Stimulated activated naive CD4-positive, alpha-beta T cell (primary cell): ENCODE measurements around the gene MXRA5.
"Not testable (repeated sequence)": the region's sequence is repeated elsewhere in the genome, so short reads cannot be mapped to it uniquely, and the experiment has no call there.

ENCODE experiments used
- DNase-seq, 6 experiments: peaks; one replicate each; lab custom pipeline; 2025; lab: John Stamatoyannopoulos, UW

MXRA5 gene

DNA sequence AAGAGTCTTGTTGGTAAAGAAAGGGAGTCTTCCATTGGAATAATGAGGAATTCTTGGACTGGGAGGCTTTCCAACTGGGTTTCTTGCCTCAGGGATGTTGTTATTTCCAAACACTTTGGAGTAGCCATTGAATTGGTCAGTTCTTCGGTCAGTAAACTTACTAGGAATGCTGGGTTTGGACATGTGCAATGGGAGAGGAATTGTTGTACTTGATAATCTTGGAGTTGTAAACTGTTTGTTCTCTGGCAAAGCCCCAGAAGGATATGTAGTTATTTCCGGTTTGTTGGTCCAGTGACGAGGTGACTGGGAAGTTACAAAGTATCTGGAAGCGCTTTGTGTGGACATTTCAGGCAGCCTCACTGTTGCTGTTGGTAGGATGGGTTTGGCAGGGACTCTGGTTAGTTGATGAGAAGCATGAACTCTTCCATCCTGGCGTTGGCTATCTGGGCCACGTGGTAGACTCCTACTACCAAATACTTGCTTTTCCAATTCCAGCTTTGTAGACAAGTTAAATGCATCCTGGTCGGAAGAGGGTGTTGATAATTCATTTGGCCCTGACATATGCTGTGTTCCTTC lies 25.9 kb downstream of the MXRA5 start:
- no peak for DNase-seq

DNA sequence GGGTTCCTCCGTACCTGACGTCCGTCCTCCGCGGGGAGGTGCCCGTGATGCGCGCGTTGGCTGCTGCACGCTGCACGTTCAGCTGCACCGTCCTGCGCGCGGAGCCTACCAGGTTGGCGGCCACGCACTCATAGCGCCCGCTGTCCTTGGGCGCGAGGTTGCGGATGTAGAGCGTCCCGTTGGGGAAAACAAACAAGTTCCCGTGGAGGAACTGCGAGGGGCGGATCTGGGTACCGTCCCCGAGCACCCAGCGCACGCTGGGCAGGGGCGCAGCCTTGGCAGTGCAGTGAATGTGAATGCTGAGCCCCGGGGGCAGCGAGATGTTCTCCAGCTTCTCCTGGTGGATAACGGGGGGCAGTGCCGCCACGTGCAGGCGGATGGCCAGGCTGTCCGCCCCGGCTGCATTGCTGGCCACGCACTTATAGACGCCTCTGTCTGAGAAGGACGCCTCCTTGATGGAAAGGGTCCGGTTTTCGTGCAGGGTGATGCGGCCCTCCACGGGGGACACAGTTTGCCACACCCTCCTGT lies 29.2 kb downstream of the MXRA5 start:
- DNase-seq, result no peak

DNA sequence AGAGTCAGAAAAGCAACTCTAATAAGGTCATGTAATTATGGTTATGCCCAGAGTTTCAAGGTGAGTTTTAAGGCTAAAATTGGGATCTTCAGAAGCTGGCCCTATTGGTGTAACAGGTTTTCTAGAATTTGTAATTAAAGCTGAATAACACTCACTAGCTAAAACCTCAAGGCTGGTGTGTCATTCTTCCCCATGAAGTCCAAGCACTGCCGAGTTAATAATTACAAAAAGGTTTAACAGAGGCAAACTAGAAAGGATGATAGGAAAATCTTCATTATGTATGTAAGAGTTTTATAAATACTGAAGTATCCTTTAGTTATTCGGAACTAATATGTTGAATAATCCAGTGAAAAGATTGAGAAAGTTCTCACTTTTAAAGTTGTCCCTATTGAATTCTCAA lies 34.3 kb downstream of the MXRA5 start:
- DNase-seq, result no peak

DNA sequence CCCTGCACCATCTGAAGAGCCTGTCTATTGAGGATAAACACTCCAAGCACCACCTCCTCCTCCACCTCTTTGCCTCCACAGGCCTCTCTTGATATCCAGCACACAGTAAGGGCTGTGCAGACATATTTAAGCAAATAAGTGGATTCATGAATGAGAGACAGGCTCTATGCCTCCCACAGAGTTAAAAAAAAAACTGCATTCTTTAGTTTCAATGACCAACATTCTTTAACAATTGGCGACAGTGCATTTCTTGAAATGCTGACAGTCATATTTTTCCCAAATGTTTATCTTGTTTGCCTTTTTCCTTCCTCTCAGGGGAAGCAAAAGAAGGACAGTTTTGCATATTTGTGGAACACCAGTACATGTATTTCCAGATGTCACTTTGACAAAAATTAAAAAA lies 38.6 kb downstream of the MXRA5 start:
- no peak for DNase-seq

DNA sequence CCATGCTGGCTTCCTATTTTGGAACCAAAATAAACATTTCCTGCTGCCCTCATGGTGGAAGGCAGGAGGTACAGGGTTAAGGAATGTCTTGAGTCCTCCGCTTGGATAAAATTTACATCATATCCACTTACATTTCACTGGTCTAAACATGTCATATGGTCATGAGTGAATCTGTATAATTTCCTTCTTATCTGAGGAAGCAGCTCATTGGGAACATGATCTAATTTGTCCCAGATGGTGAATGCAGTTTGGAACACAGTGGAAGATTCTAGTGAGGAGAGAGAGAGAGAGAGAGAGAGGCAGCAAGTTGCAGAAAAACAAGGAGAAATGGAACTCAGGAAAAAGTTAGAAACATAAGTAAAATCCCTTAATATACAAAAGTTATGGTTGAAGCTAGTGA lies 46.8 kb downstream of the MXRA5 start:
- DNase-seq, result no peak

DNA sequence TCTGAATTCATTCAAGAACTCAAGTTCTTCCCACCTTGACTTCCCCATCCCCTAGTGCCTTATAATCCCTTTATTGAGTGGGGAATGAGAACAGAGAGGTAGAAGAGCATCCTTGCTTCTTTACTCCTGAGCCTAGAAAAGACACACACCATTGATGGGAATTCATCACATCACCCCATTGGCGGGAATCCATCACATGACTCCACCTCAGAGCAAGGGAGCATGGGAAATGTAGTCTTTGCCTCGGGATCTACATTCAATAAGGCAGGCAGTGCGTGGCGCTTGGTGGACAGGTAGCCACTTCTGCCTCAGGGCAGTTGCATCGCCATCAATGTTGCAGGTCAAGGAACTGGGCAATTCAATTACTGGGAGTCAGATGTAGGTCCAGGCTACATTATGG lies 50.7 kb downstream of the MXRA5 start:
- no peak for DNase-seq

DNA sequence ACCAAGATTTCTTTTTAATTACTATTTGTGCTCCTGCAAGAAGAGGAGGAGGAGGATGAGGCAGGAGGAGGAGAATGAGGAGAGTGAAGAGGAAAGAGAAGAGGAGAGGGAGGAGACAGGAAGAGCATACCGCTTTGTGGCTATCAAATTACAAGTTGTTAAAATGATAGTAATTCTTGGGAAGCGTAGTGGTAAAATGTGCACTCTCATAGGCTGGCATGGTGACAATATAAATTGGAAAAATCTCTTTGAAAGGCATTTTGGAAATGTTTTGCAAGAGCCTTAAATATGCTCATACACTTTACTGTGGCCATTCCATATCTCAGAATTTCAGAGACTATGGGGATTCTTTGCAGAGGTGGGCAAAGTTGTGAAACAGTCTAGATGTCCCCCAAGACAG lies 53.2 kb downstream of the MXRA5 start:
- DNase-seq, result no peak

DNA sequence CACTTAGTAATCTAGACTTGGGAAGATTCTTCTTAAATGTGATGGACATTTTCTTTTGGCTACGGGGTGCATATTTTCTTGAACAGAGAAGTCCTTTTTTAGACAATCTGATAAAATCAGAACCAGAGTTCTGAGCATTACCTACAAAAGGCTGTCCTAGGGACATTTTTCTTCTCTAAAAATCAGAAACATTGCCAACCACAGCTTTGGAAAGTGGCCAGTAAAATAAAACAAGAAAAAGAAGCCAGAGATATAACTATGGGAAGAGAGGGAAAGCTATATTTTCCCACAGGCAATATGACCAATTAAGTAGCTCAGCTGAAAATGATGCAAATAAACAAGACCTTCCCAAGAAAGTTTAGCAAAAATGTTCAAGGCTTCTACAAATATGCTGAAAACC lies 55.9 kb downstream of the MXRA5 start:
- DNase-seq, result no peak

DNA sequence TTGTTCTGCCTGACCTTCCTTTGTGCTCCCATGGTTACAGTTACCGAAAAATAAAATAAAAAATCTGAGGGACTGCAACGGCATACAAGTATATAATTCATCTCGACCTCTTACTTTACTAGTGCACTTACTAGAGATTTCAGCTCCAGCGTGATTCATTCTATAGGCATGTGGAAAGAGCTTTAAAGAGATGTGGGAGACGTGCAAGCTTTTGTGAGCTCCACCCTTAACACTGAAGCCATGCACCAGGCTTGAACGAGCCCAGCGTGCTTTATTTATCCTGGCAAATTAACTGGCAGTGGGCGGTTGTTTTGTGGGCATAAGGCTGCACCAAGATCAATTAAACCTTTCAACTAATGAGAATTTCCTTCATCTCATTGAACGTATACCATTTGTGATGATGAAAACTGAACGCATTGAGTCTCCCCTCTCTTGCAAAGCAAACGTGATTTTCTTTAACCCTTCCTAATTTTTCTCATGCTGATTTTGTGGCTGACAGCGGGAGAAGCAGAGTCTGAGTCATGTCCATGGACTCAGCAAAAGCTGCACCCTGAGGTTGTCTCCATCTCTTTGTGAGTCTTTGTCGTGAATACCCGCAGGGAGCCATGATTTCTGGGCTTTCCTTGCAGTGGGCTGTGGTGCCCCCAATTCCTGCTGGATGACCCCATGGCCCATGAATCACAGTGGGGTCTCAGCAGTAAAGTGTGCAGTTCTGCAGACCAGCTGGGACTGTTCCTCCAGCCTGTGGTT lies 60.1 kb downstream of the MXRA5 start:
- no peak for DNase-seq

DNA sequence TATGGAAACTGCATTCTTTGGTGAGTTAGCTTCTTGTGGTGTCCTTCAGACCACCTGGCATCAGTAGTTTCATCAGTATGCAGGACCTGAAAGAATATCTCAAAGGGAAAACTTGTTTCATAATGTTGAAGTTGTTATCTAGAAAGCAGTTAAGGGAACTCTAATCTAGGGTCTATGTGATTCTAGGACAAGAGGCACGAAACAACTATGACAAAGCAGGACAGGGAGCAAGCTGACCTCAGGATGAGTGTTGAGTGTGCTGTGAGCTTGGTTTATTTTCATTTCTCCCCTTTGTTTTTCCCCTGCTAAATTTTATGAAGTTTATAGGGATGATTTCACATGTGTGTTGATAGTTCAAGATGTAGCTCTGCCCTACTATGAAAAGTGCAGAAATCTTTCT lies 65.7 kb downstream of the MXRA5 start:
- DNase-seq, result no peak

DNA sequence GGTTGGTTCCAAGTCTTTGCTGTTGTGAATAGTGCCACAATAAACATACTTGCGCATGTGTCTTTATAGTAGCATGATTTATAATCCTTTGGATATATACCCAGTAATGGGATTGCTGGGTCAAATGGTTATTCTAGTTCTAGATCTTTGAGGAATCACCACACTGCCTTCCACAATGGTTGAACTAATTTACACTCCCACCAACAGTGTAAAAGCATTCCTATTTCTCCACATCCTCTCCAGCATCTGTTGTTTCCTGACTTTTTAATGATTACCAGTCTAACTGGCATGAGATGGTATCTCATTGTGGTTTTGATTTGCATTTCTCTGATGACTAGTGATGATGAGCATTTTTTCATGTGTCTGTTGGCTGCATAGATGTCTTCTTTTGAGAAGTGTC lies 72.8 kb downstream of the MXRA5 start:
- DNase-seq, result not testable (repeated sequence)

DNA sequence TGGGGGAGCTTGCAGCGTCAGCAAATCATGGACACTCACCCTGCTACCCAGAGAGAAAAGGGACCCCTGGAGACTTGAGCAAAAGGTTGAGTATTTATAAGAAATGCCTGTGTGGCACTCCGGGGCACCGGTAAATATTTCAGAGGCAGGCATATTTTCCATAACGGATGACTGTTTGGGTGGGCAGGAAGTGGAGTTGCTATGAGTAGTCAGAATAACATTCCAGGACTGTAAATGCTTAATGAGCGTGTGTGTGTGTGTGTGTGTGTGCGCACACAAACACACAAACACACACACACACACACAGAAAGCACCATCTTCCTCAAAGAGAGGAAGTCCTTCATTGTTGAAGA lies 74.6 kb downstream of the MXRA5 start:
- no peak for DNase-seq

DNA sequence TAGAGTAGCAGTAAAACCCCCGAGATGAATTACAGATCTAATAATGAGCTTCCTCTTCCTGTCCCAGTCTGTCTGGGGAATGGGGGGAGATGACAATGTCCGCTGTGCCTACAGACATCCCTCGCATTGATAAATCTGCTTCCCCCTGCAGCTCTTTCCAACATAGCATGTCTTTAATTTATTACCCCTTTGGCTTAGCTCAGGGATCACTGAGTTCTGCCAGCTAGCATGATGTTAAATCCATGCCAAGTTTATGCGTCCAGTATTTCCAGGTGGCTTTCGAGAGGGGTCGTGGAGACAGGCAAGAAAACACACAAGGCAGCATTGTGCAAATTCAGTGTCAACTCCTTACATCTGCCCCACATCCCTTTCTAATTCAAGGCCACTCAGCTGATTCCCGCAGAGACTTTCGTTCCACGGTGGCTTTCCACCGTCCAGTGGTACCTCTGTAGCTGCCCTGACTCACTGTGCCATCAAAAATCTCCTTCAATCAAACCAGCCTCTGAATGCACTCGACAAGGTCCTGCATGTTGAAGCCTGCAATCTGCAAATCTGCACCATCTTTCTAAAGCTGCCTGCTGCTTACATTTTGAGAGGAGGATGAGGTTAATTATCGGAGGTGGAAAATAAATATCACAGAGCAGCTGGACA lies 75.1 kb downstream of the MXRA5 start:
- DNase-seq, result no peak

DNA sequence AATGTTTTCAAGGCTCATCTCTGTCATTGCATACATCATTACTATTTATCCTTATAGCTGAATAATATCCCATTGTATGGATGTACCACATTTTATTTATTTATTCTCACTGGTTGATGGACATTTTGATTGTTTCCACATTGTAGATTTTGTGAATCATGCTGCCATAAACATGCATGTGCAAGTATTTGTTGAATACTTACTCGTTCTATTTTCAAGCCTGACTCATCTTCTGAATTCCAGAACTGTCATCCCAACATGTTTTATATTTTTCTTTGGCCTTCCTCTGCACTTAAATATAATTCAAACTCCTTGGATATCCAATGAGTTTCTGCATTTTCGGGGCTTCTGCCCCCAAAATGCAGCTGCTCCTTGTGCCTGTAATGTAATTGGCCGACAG lies 77.6 kb downstream of the MXRA5 start:
- no peak for DNase-seq

DNA sequence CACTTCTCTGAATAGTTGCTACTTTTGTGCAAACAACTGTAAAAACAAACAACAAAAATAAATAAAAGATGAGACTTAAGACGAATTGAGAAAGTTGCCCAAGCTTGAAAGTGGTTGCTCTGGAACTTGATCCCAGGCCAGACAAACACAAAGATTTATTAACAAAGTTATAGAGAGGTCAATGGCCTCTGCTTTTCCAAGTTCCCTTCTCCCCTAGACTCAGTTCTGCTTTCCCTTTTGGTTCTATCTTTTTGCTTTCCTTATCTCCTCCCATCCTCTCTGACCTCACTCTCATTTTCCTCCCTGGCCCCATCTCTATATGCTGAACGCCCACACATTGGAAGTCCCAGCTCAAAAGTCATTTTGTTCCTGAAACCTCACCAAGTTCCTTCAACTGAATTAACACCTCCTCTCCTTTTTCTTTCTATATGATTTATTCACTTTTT lies 82.7 kb downstream of the MXRA5 start:
- no peak for DNase-seq

DNA sequence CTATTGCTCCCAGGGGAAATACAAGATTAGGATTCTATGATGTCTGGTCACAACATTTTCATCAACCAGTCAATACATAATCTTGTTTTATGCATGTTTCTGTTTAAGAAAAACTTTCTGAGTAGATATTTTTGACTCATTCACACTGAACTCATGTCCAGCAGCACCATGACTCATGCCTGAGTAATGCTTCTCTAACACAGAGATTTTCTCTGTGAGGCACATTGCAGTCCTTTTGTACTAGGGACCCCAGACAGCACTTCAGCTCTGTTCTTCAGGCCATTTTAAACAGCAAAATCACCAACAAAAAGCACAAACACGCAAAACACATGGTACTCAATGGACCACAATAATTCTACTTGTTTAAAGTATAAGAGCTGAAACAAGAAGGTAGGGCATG lies 83.6 kb downstream of the MXRA5 start:
- no peak for DNase-seq
